MCF 10A (cell line): ENCODE data around the gene PBRM1. TPM values are rescaled to one million over a fixed set of nuclear protein-coding genes. Genes with fewer than 3 reads are reported as not detected.

Experiments
- BruUV-seq: library from RNA; stranded (reverse); fragments of 400-500 nt; replicated peaks from 2 replicates; lab custom pipeline; 2021; lab: Mats Ljungman, UMichigan
- CTCF ChIA-PET: fragments of 300-600 bp; sonication (Branson Sonifier 250); formaldehyde crosslinking; extraction: SDS; loops from one replicate; lab custom pipeline; 2021; ENCODE audit warnings: antibody characterized with exemption, inconsistent platforms; lab: Yijun Ruan, JAX
- POLR2A ChIA-PET: fragments of 300-600, 350-650 bp; sonication (Branson Sonifier 250); formaldehyde crosslinking; extraction: SDS; loops from one replicate; lab custom pipeline; 2020; ENCODE audit warnings: antibody characterized with exemption, inconsistent platforms; lab: Yijun Ruan, JAX
- DNase-seq: peaks from one replicate; pipeline ENCODE4 v3.0.0-alpha.2; 2018; ENCODE audit not compliant: unreplicated experiment
- H3K27ac Mint-ChIP-seq: one replicate; pipeline ENCODE4 v1.8.0; 2022; ENCODE audit warnings: mild to moderate bottlenecking, low read depth, mixed read lengths; ENCODE audit not compliant: unreplicated experiment
- H3K27me3 Mint-ChIP-seq: one replicate; pipeline ENCODE4 v1.8.0; 2022; ENCODE audit warnings: mixed read lengths; ENCODE audit not compliant: insufficient read depth, unreplicated experiment
- H3K36me3 Mint-ChIP-seq: one replicate; pipeline ENCODE4 v1.8.0; 2022; ENCODE audit warnings: mild to moderate bottlenecking, moderate library complexity, mixed read lengths; ENCODE audit not compliant: insufficient read depth, unreplicated experiment
- H3K4me1 Mint-ChIP-seq: one replicate; pipeline ENCODE4 v1.8.0; 2022; ENCODE audit warnings: mixed read lengths; ENCODE audit not compliant: insufficient read depth, unreplicated experiment
- H3K4me3 Mint-ChIP-seq: one replicate; pipeline ENCODE4 v1.8.0; 2022; ENCODE audit warnings: mild to moderate bottlenecking, moderate library complexity, mixed read lengths; ENCODE audit not compliant: unreplicated experiment
- H3K9me3 Mint-ChIP-seq: one replicate; pipeline ENCODE4 v1.8.0; 2022; ENCODE audit warnings: mixed read lengths; ENCODE audit not compliant: unreplicated experiment
- CTCF ChIP-seq: fragments of 200-600 bp; IDR thresholded peaks from one replicate; pipeline ENCODE4 v1.8.0; 2022; ENCODE audit warnings: antibody characterized with exemption, mild to moderate bottlenecking; ENCODE audit not compliant: unreplicated experiment
- intact Hi-C: fragments of 100-400 bp; cut with micrococcal nuclease; formaldehyde crosslinking; loops from 2 replicates; pipeline ENCODE4 v1.14.1; 2022
- total RNA-seq: library from RNA; stranded (reverse); gene quantifications from 2 replicates; pipeline ENCODE4 v1.2.3, GENCODE V29; 2022

Gene PBRM1
- total RNA-seq, 1 experiment from 2014 or later = 56.9 TPM

GRCh38 chr3:52609316-52609815 lies 76.3 kb downstream of the PBRM1 start:
- intact Hi-C loops = no loop called here
- H3K4me3 Mint-ChIP-seq = no peak overlapping the region
- ChIA-PET POLR2A (interaction anchor here (1.6 kb wide), 1 partner anchor 14 kb away, joined by 4 read pairs; no protein-coding TSS in a partner anchor), CTCF (interaction anchor here (1.1 kb wide), 1 partner anchor 25 kb away, joined by 3 read pairs; no protein-coding TSS in a partner anchor)
- TF ChIP-seq CTCF = no peak
- H3K9me3 Mint-ChIP-seq = no peaks in the 10 kb centered on the region
- H3K27ac Mint-ChIP-seq = no peak overlapping the region
- H3K27me3 Mint-ChIP-seq = no peaks in the 10 kb centered on the region
- DNase-seq = no peak
- H3K4me1 Mint-ChIP-seq = peaks cover 14% of the 10 kb centered on the region
- H3K36me3 Mint-ChIP-seq = peaks cover 68% of the 10 kb centered on the region
- BruUV-seq = TSS peak; percentile 50

- CTCF ChIA-PET = interaction anchor here (0.6 to 1.1 kb wide), 3 partner anchors 26 to 1438 kb away, joined by 3 to 6 read pairs (median 3); no protein-coding TSS in a partner anchor
- H3K27me3 Mint-ChIP-seq = no peaks in the 10 kb centered on the region
- intact Hi-C loops = no loop called here
- no TSS peak for BruUV-seq
- DNase-seq = no peak
- peaks cover 14% of the 10 kb centered on the region for H3K4me1 Mint-ChIP-seq
- H3K36me3 Mint-ChIP-seq = peaks cover 71% of the 10 kb centered on the region
- TF ChIP-seq CTCF = no peak
- no peak overlapping the region for H3K4me3 Mint-ChIP-seq
- no peak overlapping the region for H3K27ac Mint-ChIP-seq
- POLR2A ChIA-PET = interaction anchor here (1.6 kb wide), 1 partner anchor 15 kb away, joined by 4 read pairs; no protein-coding TSS in a partner anchor
- H3K9me3 Mint-ChIP-seq = no peaks in the 10 kb centered on the region
These were observed 77.4 kb downstream of the PBRM1 start for GRCh38 chr3:52608337-52608736.

GRCh38 chr3:52606373-52607085 lies 79.2 kb downstream of the PBRM1 start:
- peak; percentile 94 for DNase-seq
- Mint-ChIP-seq H3K4me3 (no peak overlapping the region), H3K4me1 (peaks cover 14% of the 10 kb centered on the region), H3K9me3 (no peaks in the 10 kb centered on the region), H3K36me3 (peaks cover 77% of the 10 kb centered on the region), H3K27me3 (no peaks in the 10 kb centered on the region), H3K27ac (peak overlapping the region; percentile 59)
- ChIA-PET POLR2A (interaction anchor here (0.7 to 1.2 kb wide), 4 partner anchors 11 to 30 kb away, joined by 3 to 4 read pairs (median 4); no protein-coding TSS in a partner anchor), CTCF (interaction anchor here (1.1 kb wide), 1 partner anchor 12 kb away, joined by 3 read pairs; no protein-coding TSS in a partner anchor)
- intact Hi-C loops = no loop called here
- no TSS peak for BruUV-seq
- no peak for TF ChIP-seq CTCF

GRCh38 chr3:52600258-52600657 lies 85.5 kb downstream of the PBRM1 start:
- ChIA-PET CTCF (no interaction called here), POLR2A (interaction anchor here (0.9 kb wide), 1 partner anchor 19 kb away, joined by 3 read pairs; no protein-coding TSS in a partner anchor)
- no peak overlapping the region for H3K27ac Mint-ChIP-seq
- no peaks in the 10 kb centered on the region for H3K9me3 Mint-ChIP-seq
- TF ChIP-seq CTCF = no peak
- no peak for DNase-seq
- no peaks in the 10 kb centered on the region for H3K27me3 Mint-ChIP-seq
- intact Hi-C loops = no loop called here
- H3K4me1 Mint-ChIP-seq = no peaks in the 10 kb centered on the region
- no peak overlapping the region for H3K4me3 Mint-ChIP-seq
- H3K36me3 Mint-ChIP-seq = peaks cover 65% of the 10 kb centered on the region
- BruUV-seq = no TSS peak
